Activated T-helper 1 cell treated with Interleukin-2 at 50 U/mL for 16 hours (primary cell): ENCODE data around the gene COMMD2.

Source experiments
- DNase-seq: peaks from one replicate; pipeline ENCODE4 v3.0.0-alpha.2; 2020; ENCODE audit warnings: low read depth

The COMMD2 gene

DNA sequence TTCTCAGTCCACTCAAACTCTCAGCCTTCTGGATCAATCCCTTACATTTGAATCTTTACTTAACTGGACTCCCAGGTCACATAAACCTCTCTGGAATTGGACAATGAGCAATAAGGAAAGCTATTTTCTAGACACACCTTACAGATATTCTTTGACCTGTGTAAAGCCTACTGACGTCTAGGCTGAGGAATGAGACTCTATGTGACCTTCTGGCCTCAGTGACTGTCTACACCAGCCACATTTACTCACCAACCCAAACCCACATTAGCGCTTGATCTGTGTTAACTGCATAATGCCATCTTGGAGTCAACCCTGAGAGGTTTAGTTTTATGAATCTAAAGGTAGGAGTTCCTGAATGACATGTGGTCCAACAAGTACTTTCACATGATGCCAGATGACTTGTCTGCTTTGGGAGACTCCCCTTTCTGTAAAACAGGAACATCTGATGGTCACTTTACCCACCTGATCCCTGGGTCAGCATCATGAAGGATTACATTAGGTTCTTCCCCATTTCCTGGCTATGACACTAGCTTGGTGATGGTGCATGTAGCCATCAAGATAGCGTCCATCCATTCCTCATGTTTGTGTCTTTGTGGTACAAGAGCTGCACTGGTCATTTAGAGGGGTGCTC lies 11.4 kb upstream of the COMMD2 start:
- DNase-seq: no peak

DNA sequence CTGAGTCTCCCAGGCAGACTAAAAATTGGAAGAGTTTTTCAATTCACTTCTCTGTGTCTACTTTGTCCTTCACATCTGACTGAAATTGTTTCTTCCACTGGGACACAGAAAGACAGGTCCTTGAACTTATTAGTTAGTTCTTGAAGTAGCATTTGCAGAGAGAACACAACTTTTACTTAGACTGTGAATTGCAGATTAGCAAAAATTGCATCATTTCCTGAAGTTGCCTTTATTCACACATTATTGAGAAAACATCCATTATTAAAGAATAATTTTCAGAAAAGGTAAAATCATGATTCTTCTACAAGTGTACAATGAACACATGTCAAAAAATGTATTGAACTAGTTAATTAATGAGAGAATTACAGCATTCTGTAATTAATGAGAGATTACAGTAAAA lies 1.4 kb upstream of the COMMD2 start:
- DNase-seq: no peak

- no peak for DNase-seq
Measured at GRCh38 chr3:149752788-149753136, 473 bp upstream of the COMMD2 start.

- no peak for DNase-seq
Measured at GRCh38 chr3:149751551-149751950, 738 bp downstream of the COMMD2 start.

- DNase-seq: no peak
Measured at GRCh38 chr3:149744606-149745005, 7.7 kb downstream of the COMMD2 start.

- no peak for DNase-seq
Measured at GRCh38 chr3:149744151-149744550, 8.1 kb downstream of the COMMD2 start.

DNA sequence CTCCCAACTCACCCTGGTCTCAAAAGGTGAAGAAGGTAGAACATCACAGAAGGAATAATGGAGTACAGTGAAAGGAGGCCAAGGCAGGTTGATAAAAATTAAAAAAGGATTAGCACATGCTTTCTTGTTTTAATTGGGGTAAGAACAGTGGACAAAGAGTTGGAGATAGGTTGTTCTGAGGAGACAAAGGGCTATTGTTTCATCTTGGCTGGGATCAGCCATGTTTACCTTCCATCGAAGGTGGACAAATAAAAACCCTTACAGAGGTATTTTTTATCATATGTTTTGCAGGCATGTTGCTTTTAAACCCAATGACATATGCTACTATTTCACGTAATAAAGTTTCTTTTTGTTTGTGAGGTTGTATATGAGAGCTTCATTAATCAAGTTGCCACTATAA lies 12.9 kb downstream of the COMMD2 start:
- DNase-seq: no peak

GRCh38 chr3:149738876-149739275 lies 13.4 kb downstream of the COMMD2 start:
- no peak for DNase-seq

GRCh38 chr3:149736953-149737205 lies 15.4 kb downstream of the COMMD2 start:
- no peak for DNase-seq

GRCh38 chr3:149736175-149736952 lies 15.9 kb downstream of the COMMD2 start:
- DNase-seq: no peak

GRCh38 chr3:149732234-149732633 lies 20.1 kb downstream of the COMMD2 start:
- no peak for DNase-seq

GRCh38 chr3:149727656-149728055 lies 24.6 kb downstream of the COMMD2 start:
- DNase-seq: no peak

DNA sequence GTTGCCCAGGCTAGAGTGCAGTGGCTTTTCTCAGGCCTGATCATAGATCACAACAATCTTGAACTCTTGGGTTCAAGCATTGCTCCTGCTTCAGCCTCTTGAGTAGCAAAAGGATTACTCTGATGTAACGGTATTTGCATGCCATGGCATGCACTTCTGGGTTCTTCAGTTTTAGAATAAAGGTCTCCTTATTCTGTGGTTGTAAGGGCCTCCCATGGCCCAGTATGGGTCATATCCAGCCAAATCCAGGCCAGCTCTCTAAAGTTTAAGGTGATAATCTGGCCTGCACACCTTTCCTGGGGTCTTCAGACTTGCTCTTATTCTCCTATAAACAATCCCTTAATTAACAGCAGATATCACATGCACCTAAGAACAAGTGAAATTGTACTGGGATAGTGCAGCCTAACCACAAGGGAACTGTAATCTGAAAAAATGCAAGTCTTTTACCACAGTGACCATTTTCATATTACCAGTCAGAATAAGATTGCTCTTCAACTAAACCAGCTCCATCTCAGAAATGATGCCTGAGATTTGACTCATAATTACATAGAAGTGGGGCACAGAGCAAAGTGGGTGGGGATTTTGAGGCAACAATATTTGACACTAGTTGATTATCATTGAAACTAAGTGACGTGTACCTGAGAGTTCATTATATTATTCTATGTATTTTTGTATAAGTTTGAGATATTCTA lies 25.4 kb downstream of the COMMD2 start:
- no peak for DNase-seq

- DNase-seq: no peak
Measured at GRCh38 chr3:149723781-149724180, 28.5 kb downstream of the COMMD2 start.

GRCh38 chr3:149720918-149721317 lies 31.4 kb downstream of the COMMD2 start:
- DNase-seq: no peak

GRCh38 chr3:149717391-149718056 lies 34.8 kb downstream of the COMMD2 start:
- DNase-seq: no peak

DNA sequence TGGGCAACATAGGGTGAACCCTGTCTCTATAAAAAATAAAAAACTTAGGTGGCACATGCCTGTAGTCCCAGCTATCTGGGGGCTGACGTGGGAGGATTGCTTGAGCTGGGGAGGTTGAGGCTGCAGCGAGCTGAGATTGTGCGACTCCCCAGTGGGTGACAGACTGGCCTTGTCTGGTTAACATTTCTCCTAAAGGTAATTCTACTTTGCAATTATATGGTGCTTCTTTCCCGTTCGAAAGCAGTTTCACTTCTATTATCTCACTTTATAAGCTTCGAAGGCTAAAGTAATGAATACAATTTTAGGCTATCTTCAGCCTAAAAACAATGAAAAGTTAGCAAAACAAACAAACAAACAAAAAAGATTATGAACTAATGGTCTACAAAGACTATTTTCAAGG lies 35.3 kb downstream of the COMMD2 start:
- no peak for DNase-seq

- DNase-seq: no peak
Measured at GRCh38 chr3:149715247-149715646, 37.0 kb downstream of the COMMD2 start.

- no peak for DNase-seq
Measured at GRCh38 chr3:149713730-149714654, 38.3 kb downstream of the COMMD2 start.

GRCh38 chr3:149706905-149707304 lies 45.4 kb downstream of the COMMD2 start:
- DNase-seq: no peak

GRCh38 chr3:149705416-149705815 lies 46.9 kb downstream of the COMMD2 start:
- DNase-seq: no peak

DNA sequence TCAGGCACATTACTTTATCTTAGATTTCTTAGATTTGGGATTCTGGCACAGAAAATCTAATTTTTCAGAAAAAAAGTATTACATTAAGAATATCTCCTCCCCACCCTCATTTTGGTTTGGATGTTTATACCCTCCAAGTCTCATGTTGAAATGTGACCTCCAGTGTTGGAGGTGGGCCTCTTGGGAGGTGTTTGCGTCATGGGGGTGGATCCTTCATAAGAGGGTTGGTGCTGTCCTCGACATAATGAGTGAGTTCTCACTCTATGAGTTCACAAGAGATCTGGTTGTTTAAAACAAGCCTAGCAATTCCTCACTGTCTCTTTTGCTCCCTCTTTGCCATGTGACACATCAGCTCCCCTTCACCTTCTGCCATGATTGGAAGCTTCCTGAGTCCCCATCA lies 48.8 kb downstream of the COMMD2 start:
- no peak for DNase-seq
